BJ (cell line): Measurements from ENCODE around the gene ATG7. TPM values are rescaled to one million over a fixed set of nuclear protein-coding genes. Genes with fewer than 3 reads are reported as not detected.

ENCODE experiments used
- CTCF ChIA-PET: fragments of 350-600 bp; formaldehyde crosslinking; extraction: SDS; loops from one replicate; lab custom pipeline; 2021; ENCODE audit warnings: antibody characterized with exemption, inconsistent platforms; lab: Yijun Ruan, JAX
- POLR2A ChIA-PET: fragments of 300-600 bp; sonication (Branson Sonifier 250); formaldehyde crosslinking; extraction: SDS; loops from one replicate; lab custom pipeline; 2021; ENCODE audit warnings: antibody characterized with exemption; lab: Charles Lee
- DNase-seq: peaks from one replicate; pipeline ENCODE4 v3.0.0-alpha.2; 2011; ENCODE audit warnings: low read depth
- H3K27me3 ChIP-seq: 2 replicates; pipeline ENCODE4 v1.6.0; 2011; ENCODE audit warnings: low read length; ENCODE audit not compliant: control insufficient read depth, insufficient read depth
- H3K36me3 ChIP-seq: 2 replicates; pipeline ENCODE4 v1.5.1; 2011; ENCODE audit warnings: low read length; ENCODE audit not compliant: control insufficient read depth, insufficient read depth
- H3K4me3 ChIP-seq: 2 replicates; pipeline ENCODE4 v1.5.1; 2011; ENCODE audit warnings: low read depth, mild to moderate bottlenecking, control low read depth, low read length
- CTCF ChIP-seq: IDR thresholded peaks from 2 replicates; pipeline ENCODE4 v1.5.1; 2011; ENCODE audit warnings: low read depth, mild to moderate bottlenecking, control low read depth, inconsistent platforms, low read length, moderate library complexity; ENCODE audit not compliant: insufficient read depth
- polyA plus RNA-seq: library from polyadenylated mRNA; depleted of rRNA; stranded (reverse); fragments of >200 nt; gene quantifications from 2 replicates; pipeline ENCODE4 v1.2.3, GENCODE V29; 2011

ATG7 gene
- polyA plus RNA-seq, 1 experiment: 26.2 TPM

GRCh38 chr3:11260460-11260859 lies 11.7 kb upstream of the ATG7 start:
- no peak for TF ChIP-seq CTCF
- no peaks in the 10 kb centered on the region for H3K27me3 ChIP-seq
- no peak overlapping the region for H3K4me3 ChIP-seq
- ChIA-PET CTCF (no interaction called here), POLR2A (no interaction called here)
- peaks cover 9% of the 10 kb centered on the region for H3K36me3 ChIP-seq
- DNase-seq: no peak

GRCh38 chr3:11269007-11269406 lies 3.2 kb upstream of the ATG7 start:
- Histone ChIP-seq H3K4me3 (no peak overlapping the region), H3K27me3 (no peaks in the 10 kb centered on the region), H3K36me3 (no peaks in the 10 kb centered on the region)
- no peak for DNase-seq
- ChIA-PET CTCF (no interaction called here), POLR2A (no interaction called here)
- TF ChIP-seq CTCF: no peak

GRCh38 chr3:11272906-11273574 lies 843 bp downstream of the ATG7 start:
- CTCF ChIA-PET: interaction anchor here (1.0 to 2.3 kb wide), 4 partner anchors 12 to 213 kb away, joined by 3 to 13 read pairs (median 6); no protein-coding TSS in a partner anchor

GRCh38 chr3:11273891-11274291 lies 1.7 kb downstream of the ATG7 start:
- POLR2A ChIA-PET: interaction anchor here (0.6 kb wide), 1 partner anchor 48 kb away, joined by 3 read pairs; no protein-coding TSS in a partner anchor
- H3K4me3 ChIP-seq: no peak overlapping the region

More at GRCh38 chr3:11272906-11273574, 843 bp downstream of the ATG7 start:
- Histone ChIP-seq H3K27me3 (no peaks in the 10 kb centered on the region), H3K36me3 (no peaks in the 10 kb centered on the region), H3K4me3 (peak overlapping the region; percentile 85)
- POLR2A ChIA-PET: interaction anchor here (1.0 kb wide), 1 partner anchor 35 kb away, joined by 4 read pairs; no protein-coding TSS in a partner anchor
- TF ChIP-seq CTCF: no peak
- no peak for DNase-seq

More at GRCh38 chr3:11273891-11274291, 1.7 kb downstream of the ATG7 start:
- no peak for DNase-seq
- Histone ChIP-seq H3K36me3 (no peaks in the 10 kb centered on the region), H3K27me3 (no peaks in the 10 kb centered on the region)
- CTCF ChIA-PET: interaction anchor here (1.3 to 2.3 kb wide), 3 partner anchors 11 to 213 kb away, joined by 4 to 13 read pairs (median 8); no protein-coding TSS in a partner anchor
- no peak for TF ChIP-seq CTCF
